OCI-LY7 (cell line): Measurements from ENCODE around the gene GALNT17.

Experiments
- CTCF ChIP-seq: fragments of 200-600 bp; sonication (generic); conservative IDR thresholded peaks from 2 replicates; pipeline ENCODE4 v1.5.1; 2014; ENCODE audit warnings: mild to moderate bottlenecking, antibody characterized with exemption, low read length, moderate library complexity, mixed read lengths
- EZH2phosphoT487 ChIP-seq: fragments of 200-600 bp; sonication (generic); IDR thresholded peaks from 2 replicates; pipeline ENCODE4 v1.6.1; 2018; ENCODE audit warnings: low read depth, borderline replicate concordance, mild to moderate bottlenecking, mixed run types, antibody characterized with exemption, low read length, moderate library complexity, mixed read lengths

DNA sequence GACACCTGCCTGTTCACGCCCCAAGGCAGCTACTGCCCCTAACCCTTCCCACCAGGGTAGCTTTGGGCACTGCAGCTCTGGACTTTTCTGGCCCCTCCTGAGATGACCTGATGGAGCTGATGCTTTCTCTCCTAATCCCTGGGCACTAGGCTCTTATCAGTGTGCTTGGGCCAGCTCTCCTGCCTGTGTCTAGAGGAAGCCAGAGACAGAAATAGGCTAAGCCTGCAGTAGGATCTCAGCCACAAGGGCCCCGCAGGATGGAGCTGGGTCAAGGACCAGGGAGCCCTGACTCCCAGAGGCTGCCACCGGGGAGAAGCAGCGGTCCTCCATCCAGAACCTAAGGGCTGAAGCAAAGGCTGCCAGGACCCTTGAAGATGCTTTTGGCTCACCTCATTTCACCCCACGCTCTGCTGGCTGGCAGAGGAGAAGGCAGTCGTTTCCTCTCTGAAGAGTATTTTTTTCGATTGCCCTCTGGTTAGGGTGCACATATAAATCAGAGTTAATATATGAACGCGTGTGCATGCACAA is 580.8 kb downstream of the GALNT17 start:
- TF ChIP-seq CTCF (no peak), EZH2phosphoT487 (no peak)
